ENCODE data around the gene VSIG10. TPM values are rescaled to one million over a fixed set of nuclear protein-coding genes. Genes with fewer than 3 reads are reported as not detected.

Gene VSIG10
- total and polyA plus RNA-seq, 7 donors = 22.2 to 59.9 (median 28.5) TPM

- H3K4me3 ChIP-seq = no peak overlapping the region
- DNase-seq = no peak
- H3K4me1 ChIP-seq = peaks cover 0 to 11% (median under 1%) of the 10 kb centered on the region in 4 donors
- intact Hi-C loops (cut with DNase I) = loop anchor here (10.0 kb wide), 1 partner anchor 466 kb away; no protein-coding TSS in a partner anchor
- H3K27me3 ChIP-seq = no peaks in the 10 kb centered on the region
- 80 to 84% methylated on average over 2 of the region's 2 CpGs for WGBS, 2 donors
- peaks cover 0 to 5% (median 0%) of the 10 kb centered on the region in 4 donors for H3K36me3 ChIP-seq
- TF ChIP-seq, protein P1, sequence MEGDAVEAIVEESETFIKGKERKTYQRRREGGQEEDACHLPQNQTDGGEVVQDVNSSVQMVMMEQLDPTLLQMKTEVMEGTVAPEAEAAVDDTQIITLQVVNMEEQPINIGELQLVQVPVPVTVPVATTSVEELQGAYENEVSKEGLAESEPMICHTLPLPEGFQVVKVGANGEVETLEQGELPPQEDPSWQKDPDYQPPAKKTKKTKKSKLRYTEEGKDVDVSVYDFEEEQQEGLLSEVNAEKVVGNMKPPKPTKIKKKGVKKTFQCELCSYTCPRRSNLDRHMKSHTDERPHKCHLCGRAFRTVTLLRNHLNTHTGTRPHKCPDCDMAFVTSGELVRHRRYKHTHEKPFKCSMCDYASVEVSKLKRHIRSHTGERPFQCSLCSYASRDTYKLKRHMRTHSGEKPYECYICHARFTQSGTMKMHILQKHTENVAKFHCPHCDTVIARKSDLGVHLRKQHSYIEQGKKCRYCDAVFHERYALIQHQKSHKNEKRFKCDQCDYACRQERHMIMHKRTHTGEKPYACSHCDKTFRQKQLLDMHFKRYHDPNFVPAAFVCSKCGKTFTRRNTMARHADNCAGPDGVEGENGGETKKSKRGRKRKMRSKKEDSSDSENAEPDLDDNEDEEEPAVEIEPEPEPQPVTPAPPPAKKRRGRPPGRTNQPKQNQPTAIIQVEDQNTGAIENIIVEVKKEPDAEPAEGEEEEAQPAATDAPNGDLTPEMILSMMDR (IDR thresholded peaks at IDR 0.05) = no peak
- no peak overlapping the region for H3K27ac ChIP-seq
- H3K9me3 ChIP-seq = no peaks in the 10 kb centered on the region
Measured at GRCh38 chr12:118068445-118068844, 35.4 kb downstream of the VSIG10 start.

GRCh38 chr12:118065380-118065779, 38.4 kb downstream of the VSIG10 start:
- H3K27ac ChIP-seq = no peak overlapping the region
- TF ChIP-seq EP300 (IDR thresholded peaks at IDR 0.05) (no peak), POLR2AphosphoS5 (IDR thresholded peaks at IDR 0.05) (no peak), POLR2A (IDR thresholded peaks at IDR 0.05) (no peak)
- TF ChIP-seq, protein P1 (IDR thresholded peaks at IDR 0.05) = no peak
- H3K36me3 ChIP-seq = no peaks in the 10 kb centered on the region
- no peak overlapping the region for H3K4me3 ChIP-seq
- no peak for DNase-seq
- WGBS, 2 donors = 52 to 77% methylated on average over 1 of the region's 1 CpG
- H3K9me3 ChIP-seq = no peaks in the 10 kb centered on the region
- H3K27me3 ChIP-seq = no peaks in the 10 kb centered on the region
- peaks cover 0 to 21% (median 8%) of the 10 kb centered on the region in 4 donors for H3K4me1 ChIP-seq
- intact Hi-C loops (cut with DNase I) = loop anchor here (10.0 kb wide), 1 partner anchor 469 kb away; no protein-coding TSS in a partner anchor

DNA sequence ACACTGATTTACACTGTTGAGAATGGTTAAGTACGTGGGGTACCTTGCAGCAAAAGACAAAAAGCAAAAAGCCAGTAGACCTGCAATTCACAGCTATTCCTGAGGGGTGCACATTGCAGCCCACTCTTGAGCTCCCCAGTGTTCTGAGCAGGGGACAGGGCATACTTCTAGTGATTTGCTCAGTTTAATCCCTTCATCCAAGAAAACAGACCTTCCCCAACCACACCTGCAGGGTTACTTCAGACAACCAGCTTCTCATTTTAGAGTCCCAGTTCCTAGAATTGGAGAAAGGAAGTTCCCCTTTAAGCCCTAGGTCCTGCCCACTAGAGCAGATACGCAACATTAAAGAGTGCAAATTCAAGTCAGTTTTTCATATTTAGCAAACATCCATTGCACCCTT, 39.2 kb downstream of the VSIG10 start:
- Histone ChIP-seq H3K4me3 (no peak overlapping the region), H3K27ac (peak overlapping the region in 2 of 4 donors; percentile 4 to 98)
- WGBS, 2 donors = 15 to 19% methylated on average over 2 of the region's 2 CpGs

DNA sequence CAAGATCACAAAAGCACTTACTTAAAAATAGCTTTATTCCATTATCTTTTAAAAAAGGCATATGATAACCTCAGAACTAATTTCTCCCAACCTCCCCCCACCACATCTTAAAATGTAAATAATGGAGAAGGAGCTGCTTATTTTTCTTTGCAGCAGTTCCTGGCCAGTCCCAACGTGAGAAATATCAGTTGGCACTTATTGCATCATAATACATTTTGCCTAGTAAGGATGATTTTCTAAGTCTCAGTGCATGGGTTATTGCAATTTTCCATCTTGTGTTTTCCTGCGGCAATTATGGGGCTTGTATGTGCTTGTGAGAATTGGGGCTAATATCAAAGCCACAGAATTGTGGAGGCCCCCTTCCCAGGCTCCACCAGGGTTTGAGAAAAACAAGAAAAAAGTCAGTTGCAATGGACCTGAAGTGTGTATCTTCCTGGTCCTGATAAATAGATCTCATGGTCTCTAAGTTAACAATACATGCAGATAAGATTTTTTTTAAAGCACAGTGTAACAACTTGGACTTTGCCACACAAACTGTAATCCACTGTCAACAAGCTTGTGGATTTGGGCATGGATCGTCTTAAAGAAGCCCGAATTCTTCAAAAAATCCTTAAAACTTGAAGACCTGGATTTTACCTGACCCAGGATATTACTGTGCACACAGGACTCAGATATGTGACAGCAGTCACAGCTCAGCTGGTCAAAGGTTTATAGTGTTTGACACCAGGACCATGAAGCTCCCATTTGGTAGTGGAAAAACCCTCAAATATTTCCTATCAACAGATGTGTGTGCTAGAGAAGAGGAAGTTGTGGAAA, 40.0 kb downstream of the VSIG10 start:
- DNase-seq = no peak
- 13 to 62% methylated on average over 4 of the region's 4 CpGs for WGBS, 2 donors
- H3K36me3 ChIP-seq = no peaks in the 10 kb centered on the region
- no peaks in the 10 kb centered on the region for H3K9me3 ChIP-seq
- H3K4me1 ChIP-seq = peaks cover 0 to 35% (median 21%) of the 10 kb centered on the region in 4 donors
- TF ChIP-seq POLR2AphosphoS5 (IDR thresholded peaks at IDR 0.05) (no peak), EP300 (IDR thresholded peaks at IDR 0.05) (no peak), POLR2A (IDR thresholded peaks at IDR 0.05) (no peak)
- TF ChIP-seq, protein P1 (IDR thresholded peaks at IDR 0.05) = no peak
- intact Hi-C loops (cut with DNase I) = loop anchor here (2.0 to 10.0 kb wide), 5 partner anchors 39 to 471 kb away; partner anchors contain the start of gene TAOK3
- no peak overlapping the region for H3K4me3 ChIP-seq
- peak overlapping the region in 3 of 4 donors; percentile 9 to 98 (median 97) for H3K27ac ChIP-seq
- no peaks in the 10 kb centered on the region for H3K27me3 ChIP-seq

More for the DNA sequence above, 39.2 kb downstream of the VSIG10 start:
- intact Hi-C loops (cut with DNase I) = loop anchor here (5.0 to 10.0 kb wide), 4 partner anchors 58 to 470 kb away; partner anchors contain the start of gene TAOK3
- H3K36me3 ChIP-seq = no peaks in the 10 kb centered on the region
- no peaks in the 10 kb centered on the region for H3K27me3 ChIP-seq
- TF ChIP-seq POLR2A (IDR thresholded peaks at IDR 0.05) = no peak
- TF ChIP-seq, protein P1 (IDR thresholded peaks at IDR 0.05) = no peak
- no peak for TF ChIP-seq POLR2AphosphoS5 (IDR thresholded peaks at IDR 0.05)
- no peak for TF ChIP-seq EP300 (IDR thresholded peaks at IDR 0.05)
- peaks cover 0 to 27% (median 13%) of the 10 kb centered on the region in 4 donors for H3K4me1 ChIP-seq
- no peak for DNase-seq
- H3K9me3 ChIP-seq = no peaks in the 10 kb centered on the region
